ENCODE data around the gene TMEM106A. TPM values are rescaled to one million over a fixed set of nuclear protein-coding genes. Genes with fewer than 3 reads are reported as not detected.
"Not testable (repeated sequence)": the region's sequence is repeated elsewhere in the genome, so short reads cannot be mapped to it uniquely, and the experiment has no call there.

Gene TMEM106A
- polyA plus RNA-seq (2013, experiment 1 of 2) = 1.9 TPM
- 2.0 TPM for polyA plus RNA-seq (2013, experiment 2 of 2)

GRCh38 chr17:43211480-43212402 is at the start of gene TMEM106A:
TSS of gene TMEM106A (plus strand) at chr17:43211875. CDS start at chr17:43213042, 1,167 bp downstream.
- Histone ChIP-seq H2BK5ac (ENCODE audit: low read length) (no peak within 1 kb of the TSS), H4K8ac (ENCODE audit: low read depth, low read length) (peak within 1 kb of the TSS; percentile 81), H3K23ac (ENCODE audit: low read length) (no peak within 1 kb of the TSS), H3K79me1 (ENCODE audit: low read length) (no peaks in the 10 kb centered on the region), H3K56ac (ENCODE audit: low read length) (peak within 1 kb of the TSS; percentile 86), H3K27me3 (ENCODE audit: insufficient read depth, low read length, poor library complexity) (no peaks in the 10 kb centered on the region), H3K9ac (ENCODE audit: low read length) (peak within 1 kb of the TSS; percentile 75), H2BK15ac (replicated peaks; ENCODE audit: low read depth) (no peak within 1 kb of the TSS), H3K36me3 (ENCODE audit: control insufficient read depth, insufficient read depth, low read length) (no peaks in the 10 kb centered on the region), H3K4me2 (ENCODE audit: low read length) (peak within 1 kb of the TSS; percentile 79), H3K79me2 (ENCODE audit: control insufficient read depth, insufficient read depth, low read length) (no peaks in the 10 kb centered on the region), H4K5ac (ENCODE audit: low read length) (peak within 1 kb of the TSS; percentile 77), H2BK120ac (ENCODE audit: low read depth, low read length) (no peak within 1 kb of the TSS), H3K27ac (ENCODE audit: low read depth, low read length) (peak within 1 kb of the TSS; percentile 17), H3K18ac (ENCODE audit: low read length) (peak within 1 kb of the TSS; percentile 81), H3K4ac (ENCODE audit: low read depth, low read length) (peak within 1 kb of the TSS; percentile 72), H3K4me1 (ENCODE audit: control insufficient read depth, low read depth, low read length) (no peaks in the 10 kb centered on the region), H2AK5ac (ENCODE audit: low read length) (no peak within 1 kb of the TSS), H3K4me3 (ENCODE audit: low read length) (peak within 1 kb of the TSS; percentile 55)
- no CpG with 5 or more reads among the region's 54 CpGs for WGBS (ENCODE audit: extremely low coverage, insufficient coverage, low lambda C conversion rate)
- DNase-seq = peak; percentile 87

GRCh38 chr17:43165971-43166370 is 45.7 kb upstream of the TMEM106A start:
- not testable (repeated sequence) for H3K4me3 ChIP-seq (ENCODE audit: low read length); H3K79me2 ChIP-seq (ENCODE audit: control insufficient read depth, insufficient read depth, low read length); H3K4me1 ChIP-seq (ENCODE audit: control insufficient read depth, low read depth, low read length); DNase-seq; H3K27me3 ChIP-seq (ENCODE audit: insufficient read depth, low read length, poor library complexity); H2BK120ac ChIP-seq (ENCODE audit: low read depth, low read length); H3K9ac ChIP-seq (ENCODE audit: low read length); H4K8ac ChIP-seq (ENCODE audit: low read depth, low read length); H3K36me3 ChIP-seq (ENCODE audit: control insufficient read depth, insufficient read depth, low read length); H3K4ac ChIP-seq (ENCODE audit: low read depth, low read length); H2BK15ac ChIP-seq (replicated peaks; ENCODE audit: low read depth); H2AK5ac ChIP-seq (ENCODE audit: low read length); H3K23ac ChIP-seq (ENCODE audit: low read length); H4K5ac ChIP-seq (ENCODE audit: low read length); H3K27ac ChIP-seq (ENCODE audit: low read depth, low read length); H3K18ac ChIP-seq (ENCODE audit: low read length); H3K79me1 ChIP-seq (ENCODE audit: low read length); H3K56ac ChIP-seq (ENCODE audit: low read length); H3K4me2 ChIP-seq (ENCODE audit: low read length); H2BK5ac ChIP-seq (ENCODE audit: low read length)

- Histone ChIP-seq H3K4ac (ENCODE audit: low read depth, low read length) (no peak overlapping the region), H3K27me3 (ENCODE audit: insufficient read depth, low read length, poor library complexity) (no peaks in the 10 kb centered on the region), H4K8ac (ENCODE audit: low read depth, low read length) (no peak overlapping the region), H2AK5ac (ENCODE audit: low read length) (no peak overlapping the region), H3K9ac (ENCODE audit: low read length) (peak overlapping the region; percentile 78), H2BK5ac (ENCODE audit: low read length) (no peak overlapping the region), H2BK120ac (ENCODE audit: low read depth, low read length) (no peak overlapping the region), H3K36me3 (ENCODE audit: control insufficient read depth, insufficient read depth, low read length) (no peaks in the 10 kb centered on the region), H4K5ac (ENCODE audit: low read length) (no peak overlapping the region), H2BK15ac (replicated peaks; ENCODE audit: low read depth) (no peak overlapping the region), H3K4me1 (ENCODE audit: control insufficient read depth, low read depth, low read length) (peaks cover 5% of the 10 kb centered on the region), H3K56ac (ENCODE audit: low read length) (peak overlapping the region; percentile 92), H3K79me2 (ENCODE audit: control insufficient read depth, insufficient read depth, low read length) (no peaks in the 10 kb centered on the region), H3K18ac (ENCODE audit: low read length) (no peak overlapping the region), H3K23ac (ENCODE audit: low read length) (peak overlapping the region; percentile 80), H3K79me1 (ENCODE audit: low read length) (no peaks in the 10 kb centered on the region), H3K4me2 (ENCODE audit: low read length) (peak overlapping the region; percentile 99), H3K4me3 (ENCODE audit: low read length) (peak overlapping the region; percentile 95), H3K27ac (ENCODE audit: low read depth, low read length) (no peak overlapping the region)
- DNase-seq = peak; percentile 62
- WGBS (ENCODE audit: extremely low coverage, insufficient coverage, low lambda C conversion rate) = no CpG with 5 or more reads among the region's 29 CpGs
Measured at GRCh38 chr17:43169561-43170139, 42.0 kb upstream of the TMEM106A start.

- no peak overlapping the region for H2BK15ac ChIP-seq (replicated peaks; ENCODE audit: low read depth)
Measured at GRCh38 chr17:43170140-43170765, 41.4 kb upstream of the TMEM106A start.

GRCh38 chr17:43170766-43171585 is 40.7 kb upstream of the TMEM106A start, which contains the start of gene NBR1:
TSS of gene NBR1 (plus strand) at chr17:43171214. CDS start at chr17:43175800, 4,586 bp downstream.
- Histone ChIP-seq H3K23ac (ENCODE audit: low read length) (peak within 1 kb of the TSS; percentile 80), H3K4me1 (ENCODE audit: control insufficient read depth, low read depth, low read length) (peaks cover 5% of the 10 kb centered on the region), H3K18ac (ENCODE audit: low read length) (peak within 1 kb of the TSS; percentile 10), H2AK5ac (ENCODE audit: low read length) (no peak within 1 kb of the TSS), H2BK120ac (ENCODE audit: low read depth, low read length) (no peak within 1 kb of the TSS), H3K4ac (ENCODE audit: low read depth, low read length) (peak within 1 kb of the TSS; percentile 41), H3K36me3 (ENCODE audit: control insufficient read depth, insufficient read depth, low read length) (no peaks in the 10 kb centered on the region), H3K56ac (ENCODE audit: low read length) (peak within 1 kb of the TSS; percentile 92), H4K8ac (ENCODE audit: low read depth, low read length) (peak within 1 kb of the TSS; percentile 97), H3K79me2 (ENCODE audit: control insufficient read depth, insufficient read depth, low read length) (no peaks in the 10 kb centered on the region), H3K79me1 (ENCODE audit: low read length) (no peaks in the 10 kb centered on the region), H3K27ac (ENCODE audit: low read depth, low read length) (peak within 1 kb of the TSS; percentile 55), H3K9ac (ENCODE audit: low read length) (peak within 1 kb of the TSS; percentile 80), H3K4me3 (ENCODE audit: low read length) (peak within 1 kb of the TSS; percentile 95), H2BK15ac (replicated peaks; ENCODE audit: low read depth) (no peak within 1 kb of the TSS), H2BK5ac (ENCODE audit: low read length) (no peak within 1 kb of the TSS), H3K27me3 (ENCODE audit: insufficient read depth, low read length, poor library complexity) (no peaks in the 10 kb centered on the region), H4K5ac (ENCODE audit: low read length) (no peak within 1 kb of the TSS), H3K4me2 (ENCODE audit: low read length) (peak within 1 kb of the TSS; percentile 99)
- peak; percentile 99 for DNase-seq
- no CpG with 5 or more reads among the region's 41 CpGs for WGBS (ENCODE audit: extremely low coverage, insufficient coverage, low lambda C conversion rate)

More at GRCh38 chr17:43170140-43170765, 41.4 kb upstream of the TMEM106A start:
- peak overlapping the region; percentile 99 for H3K4me2 ChIP-seq (ENCODE audit: low read length)
- DNase-seq = peak; percentile 99
- peak overlapping the region; percentile 6 for H3K18ac ChIP-seq (ENCODE audit: low read length)
- peak overlapping the region; percentile 78 for H3K9ac ChIP-seq (ENCODE audit: low read length)
- no peak overlapping the region for H2BK5ac ChIP-seq (ENCODE audit: low read length)
- no peak overlapping the region for H4K5ac ChIP-seq (ENCODE audit: low read length)
- H3K27me3 ChIP-seq (ENCODE audit: insufficient read depth, low read length, poor library complexity) = no peaks in the 10 kb centered on the region
- no peak overlapping the region for H4K8ac ChIP-seq (ENCODE audit: low read depth, low read length)
- H3K4me1 ChIP-seq (ENCODE audit: control insufficient read depth, low read depth, low read length) = peaks cover 5% of the 10 kb centered on the region
- H2BK120ac ChIP-seq (ENCODE audit: low read depth, low read length) = no peak overlapping the region
- H3K4ac ChIP-seq (ENCODE audit: low read depth, low read length) = no peak overlapping the region
- H3K79me1 ChIP-seq (ENCODE audit: low read length) = no peaks in the 10 kb centered on the region
- peak overlapping the region; percentile 95 for H3K4me3 ChIP-seq (ENCODE audit: low read length)
- no peak overlapping the region for H2AK5ac ChIP-seq (ENCODE audit: low read length)
- no peaks in the 10 kb centered on the region for H3K79me2 ChIP-seq (ENCODE audit: control insufficient read depth, insufficient read depth, low read length)
- no CpG with 5 or more reads among the region's 27 CpGs for WGBS (ENCODE audit: extremely low coverage, insufficient coverage, low lambda C conversion rate)
- peak overlapping the region; percentile 34 for H3K27ac ChIP-seq (ENCODE audit: low read depth, low read length)
- H3K56ac ChIP-seq (ENCODE audit: low read length) = peak overlapping the region; percentile 92
- H3K36me3 ChIP-seq (ENCODE audit: control insufficient read depth, insufficient read depth, low read length) = no peaks in the 10 kb centered on the region
- peak overlapping the region; percentile 80 for H3K23ac ChIP-seq (ENCODE audit: low read length)

Measured in mesendoderm (in vitro differentiated cells).